Endothelial cell of umbilical vein (primary cell): ENCODE data around the gene ADAM30. TPM values are rescaled to one million over a fixed set of nuclear protein-coding genes. Genes with fewer than 3 reads are reported as not detected.

Experiments used
- BruUV-seq: library from RNA; stranded (reverse); fragments of 400-500 nt; replicated peaks from 2 replicates; lab custom pipeline; 2021; lab: Mats Ljungman, UMichigan
- CTCF ChIA-PET: fragments of 300-600, 350-600 bp; sonication (Branson Sonifier 250); formaldehyde crosslinking; loops from one replicate; lab custom pipeline; 2021; ENCODE audit warnings: antibody characterized with exemption, inconsistent platforms; lab: Charles Lee
- POLR2A ChIA-PET: fragments of 300-600, 350-600 bp; sonication (Branson Sonifier 250); formaldehyde crosslinking; loops from one replicate; lab custom pipeline; 2021; ENCODE audit warnings: antibody characterized with exemption, inconsistent platforms; lab: Charles Lee
- DNase-seq: peaks from one replicate; pipeline ENCODE4 v3.0.0-alpha.2; 2011; ENCODE audit warnings: low read depth, low spot score
- FAIRE-seq: peaks from 2 replicates; lab custom pipeline; 2011; peaks lifted over from hg19 to GRCh38; lab: Jason Lieb, UNC
- H2AFZ ChIP-seq: 2 replicates; pipeline ENCODE4 v1.6.0; 2012; ENCODE audit warnings: low read depth, low read length, control low read depth, inconsistent platforms
- H3K27ac ChIP-seq: 2 replicates; pipeline ENCODE4 v1.5.1; 2011; ENCODE audit warnings: low read depth, mild to moderate bottlenecking, control low read depth, low read length, moderate library complexity; ENCODE audit not compliant: insufficient read depth
- H3K27me3 ChIP-seq, 2 experiments: 2 replicates each; pipeline versions ENCODE4 v1.6.0 to v1.6.1; 2011; ENCODE audit warnings: low read length in 2 of 2, mixed read lengths in 1 of 2; ENCODE audit not compliant: control insufficient read depth in 2 of 2, insufficient read depth in 2 of 2
- H3K36me3 ChIP-seq, 2 experiments: 2 replicates in 1 of 2; 3 replicates in 1 of 2; pipeline ENCODE4 v1.5.1; 2011; ENCODE audit warnings: low read length in 2 of 2, mild to moderate bottlenecking in 1 of 2, moderate library complexity in 1 of 2; ENCODE audit not compliant: control insufficient read depth in 2 of 2, insufficient read depth in 2 of 2; ENCODE audit errors: extremely low read depth in 1 of 2
- H3K4me1 ChIP-seq: 3 replicates; pipeline ENCODE4 v1.5.1; 2011; ENCODE audit warnings: mild to moderate bottlenecking, low read length; ENCODE audit not compliant: control insufficient read depth, insufficient read depth; ENCODE audit errors: extremely low read depth
- H3K4me2 ChIP-seq: 2 replicates; pipeline ENCODE4 v1.6.1; 2011; ENCODE audit warnings: low read length, control low read depth, mixed read lengths; ENCODE audit not compliant: insufficient read depth
- H3K4me3 ChIP-seq, 3 experiments: fragments of 200-600 bp in 1 of 3; sonication (generic), shearing (Covaris generic) in 1 of 3; replicated peaks in 1 of 3; 2 replicates each; pipeline ENCODE4 v1.5.1; 2011 to 2016; ENCODE audit warnings: control low read depth in 3 of 3, low read length in 3 of 3, mild to moderate bottlenecking in 2 of 3, inconsistent platforms in 1 of 3, low read depth in 1 of 3, moderate library complexity in 1 of 3; ENCODE audit not compliant: insufficient read depth in 1 of 3
- H3K79me2 ChIP-seq: 2 replicates; pipeline ENCODE4 v1.6.0; 2012; ENCODE audit warnings: low read length, inconsistent platforms; ENCODE audit not compliant: control insufficient read depth, insufficient read depth
- H3K9ac ChIP-seq: replicated peaks from 2 replicates; pipeline ENCODE3; 2011; ENCODE audit warnings: low read length, control low read depth; ENCODE audit not compliant: insufficient read depth; ENCODE audit errors: extremely low read depth
- H3K9me1 ChIP-seq: replicated peaks from 3 replicates; pipeline ENCODE4 v1.6.0; 2011; ENCODE audit warnings: mild to moderate bottlenecking, low read length; ENCODE audit not compliant: control insufficient read depth, insufficient read depth; ENCODE audit errors: extremely low read depth
- H3K9me3 ChIP-seq: replicated peaks from 2 replicates; pipeline ENCODE4 v1.5.1; 2012; ENCODE audit warnings: low read length, inconsistent platforms; ENCODE audit not compliant: control insufficient read depth, insufficient read depth
- H4K20me1 ChIP-seq: replicated peaks from 2 replicates; pipeline ENCODE3; 2011; ENCODE audit warnings: mild to moderate bottlenecking, low read length; ENCODE audit not compliant: control insufficient read depth, insufficient read depth; ENCODE audit errors: extremely low read depth
- EZH2 ChIP-seq: IDR thresholded peaks from 2 replicates; pipeline ENCODE4 v1.6.1; 2012; ENCODE audit warnings: borderline replicate concordance, low read depth, mild to moderate bottlenecking, moderate library complexity, low read length, inconsistent platforms; ENCODE audit not compliant: severe bottlenecking
- FOS ChIP-seq: IDR thresholded peaks from 2 replicates; pipeline ENCODE4 v1.6.1; 2011; ENCODE audit warnings: mild to moderate bottlenecking, low read length, moderate library complexity, borderline replicate concordance; ENCODE audit not compliant: insufficient read depth
- GATA2 ChIP-seq: IDR thresholded peaks from 2 replicates; pipeline ENCODE4 v1.7.0; 2011; ENCODE audit warnings: low read depth, mild to moderate bottlenecking, moderate library complexity, mixed read lengths, low read length; ENCODE audit not compliant: insufficient read length, insufficient read depth
- JUN ChIP-seq: IDR thresholded peaks from 2 replicates; pipeline ENCODE4 v1.6.1; 2011; ENCODE audit warnings: borderline replicate concordance, low read depth; ENCODE audit not compliant: insufficient read length, insufficient read depth
- MYC ChIP-seq: IDR thresholded peaks from one replicate; pipeline ENCODE4 v1.6.1; 2011; ENCODE audit warnings: mild to moderate bottlenecking, low read depth, low read length
- POLR2A ChIP-seq: IDR thresholded peaks from 2 replicates; pipeline ENCODE4 v1.6.1; 2012; ENCODE audit warnings: low read depth, mild to moderate bottlenecking, control low read depth, low read length
- POLR2AphosphoS5 ChIP-seq: IDR thresholded peaks from 2 replicates; pipeline ENCODE4 v1.6.1; 2012; ENCODE audit warnings: low read depth, mild to moderate bottlenecking, control low read depth, low read length, moderate library complexity; ENCODE audit not compliant: insufficient read depth
- dilution Hi-C: fragments of 300-500 bp; cut with MboI; formaldehyde crosslinking; loops from one replicate; pipeline ENCODE4 v1.15.0; 2019; ENCODE audit warnings: low sequenced_read_pairs; ENCODE audit not compliant: extremely low pct_ligation_motif_present
- intact Hi-C: fragments of 100-400 bp; cut with micrococcal nuclease; formaldehyde crosslinking; loops from one replicate; pipeline ENCODE4 v1.10.0; 2022
- polyA plus RNA-seq, 4 experiments: library from polyadenylated mRNA; depleted of rRNA in 3 of 4; stranded (reverse) in 3 of 4; unstranded in 1 of 4; fragments of >200 nt; gene quantifications; 2 replicates each; pipeline versions ENCODE4 v1.2.1 to v1.2.3, GENCODE V29; 2011 to 2012; ENCODE audit warnings: missing spikeins in 1 of 4
- total RNA-seq: library from RNA; stranded (reverse); gene quantifications from 2 replicates; pipeline ENCODE4 v1.2.3, GENCODE V29; 2021
- TF ChIP-seq, protein P1 (sequence below): IDR thresholded peaks from 2 replicates; pipeline ENCODE4 v1.6.1; 2011; ENCODE audit not compliant: insufficient read depth, insufficient read length
- TF ChIP-seq, protein P2 (sequence below), 2 donors: IDR thresholded peaks; 1 replicate in 1 of 2; 2 replicates in 1 of 2; pipeline ENCODE4 v1.5.1; 2011; ENCODE audit warnings: low read length in 2 of 2, mild to moderate bottlenecking in 2 of 2, moderate library complexity in 2 of 2, control low read depth in 1 of 2, inconsistent platforms in 1 of 2, low read depth in 1 of 2; ENCODE audit not compliant: insufficient read depth in 1 of 2; ENCODE audit errors: extremely low read depth in 1 of 2

The ADAM30 gene
- total and polyA plus RNA-seq, 2 donors (not counting 3 experiments of a cell fraction or from before 2014, with no cell fraction given) = not detected

DNA sequence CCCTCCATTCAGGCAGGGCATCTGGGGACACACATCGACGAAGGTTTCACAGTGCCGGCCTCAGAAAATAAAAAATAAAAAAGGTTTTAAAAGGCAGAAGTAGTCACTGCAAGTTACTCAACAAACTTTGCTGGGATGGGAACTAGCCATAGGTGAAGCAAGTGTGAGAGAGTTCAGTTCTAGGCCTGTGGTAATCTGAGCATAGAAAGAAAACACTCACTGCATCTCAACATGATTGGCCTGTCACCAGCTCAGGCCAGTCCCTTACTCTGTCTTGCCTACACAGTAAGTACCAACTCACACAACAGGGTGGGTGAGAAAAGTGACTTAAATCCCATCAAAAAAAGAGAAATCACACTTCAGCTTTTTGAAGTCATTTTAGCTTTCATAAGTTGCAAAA lies 30.2 kb upstream of the ADAM30 start:
- Histone ChIP-seq H3K4me3 (no peak overlapping the region), H3K36me3 (peaks cover 0 to 5% of the 10 kb centered on the region in 2 experiments), H4K20me1 (no peaks in the 10 kb centered on the region), H3K79me2 (no peaks in the 10 kb centered on the region), H3K27ac (no peak overlapping the region), H2AFZ (no peak overlapping the region), H3K4me2 (no peak overlapping the region), H3K27me3 (no peaks in the 10 kb centered on the region), H3K9ac (no peak overlapping the region), H3K9me1 (no peaks in the 10 kb centered on the region), H3K9me3 (no peaks in the 10 kb centered on the region), H3K4me1 (no peaks in the 10 kb centered on the region)
- dilution Hi-C loops (no loop called here), intact Hi-C loops (no loop called here)
- FAIRE-seq (no peak), DNase-seq (no peak)
- TF ChIP-seq POLR2A (no peak), EZH2 (no peak), JUN (no peak), GATA2 (no peak), FOS (no peak), POLR2AphosphoS5 (no peak), MYC (no peak)
- TF ChIP-seq, protein P1, sequence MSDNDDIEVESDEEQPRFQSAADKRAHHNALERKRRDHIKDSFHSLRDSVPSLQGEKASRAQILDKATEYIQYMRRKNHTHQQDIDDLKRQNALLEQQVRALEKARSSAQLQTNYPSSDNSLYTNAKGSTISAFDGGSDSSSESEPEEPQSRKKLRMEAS = no peak
- TF ChIP-seq, protein P2, sequence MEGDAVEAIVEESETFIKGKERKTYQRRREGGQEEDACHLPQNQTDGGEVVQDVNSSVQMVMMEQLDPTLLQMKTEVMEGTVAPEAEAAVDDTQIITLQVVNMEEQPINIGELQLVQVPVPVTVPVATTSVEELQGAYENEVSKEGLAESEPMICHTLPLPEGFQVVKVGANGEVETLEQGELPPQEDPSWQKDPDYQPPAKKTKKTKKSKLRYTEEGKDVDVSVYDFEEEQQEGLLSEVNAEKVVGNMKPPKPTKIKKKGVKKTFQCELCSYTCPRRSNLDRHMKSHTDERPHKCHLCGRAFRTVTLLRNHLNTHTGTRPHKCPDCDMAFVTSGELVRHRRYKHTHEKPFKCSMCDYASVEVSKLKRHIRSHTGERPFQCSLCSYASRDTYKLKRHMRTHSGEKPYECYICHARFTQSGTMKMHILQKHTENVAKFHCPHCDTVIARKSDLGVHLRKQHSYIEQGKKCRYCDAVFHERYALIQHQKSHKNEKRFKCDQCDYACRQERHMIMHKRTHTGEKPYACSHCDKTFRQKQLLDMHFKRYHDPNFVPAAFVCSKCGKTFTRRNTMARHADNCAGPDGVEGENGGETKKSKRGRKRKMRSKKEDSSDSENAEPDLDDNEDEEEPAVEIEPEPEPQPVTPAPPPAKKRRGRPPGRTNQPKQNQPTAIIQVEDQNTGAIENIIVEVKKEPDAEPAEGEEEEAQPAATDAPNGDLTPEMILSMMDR (IDR thresholded peaks at IDR 0.05; ENCODE audit: extremely low read depth in 1 of 2, insufficient read depth in 1 of 2, low read depth in 1 of 2, low read length in 2 of 2) = no peak
- POLR2A ChIA-PET = no interaction called here
- CTCF ChIA-PET = no interaction called here
- no TSS peak for BruUV-seq
